HG03378 (cell line): ENCODE measurements around the gene TPBG.
"Not testable (repeated sequence)": the region's sequence is repeated elsewhere in the genome, so short reads cannot be mapped to it uniquely, and the experiment has no call there.

Source experiments
- ATAC-seq: cut with Tn5 transposase; IDR thresholded peaks from one replicate; pipeline ENCODE4 v1.9.1; 2021; ENCODE audit warnings: mild to moderate bottlenecking, moderate library complexity; ENCODE audit not compliant: unreplicated experiment

The TPBG gene

GRCh38 chr6:82374516-82374915, 10.9 kb downstream of the TPBG start:
- ATAC-seq: no peak

- ATAC-seq: no peak
Measured at GRCh38 chr6:82376636-82377035, 13.0 kb downstream of the TPBG start.

GRCh38 chr6:82380566-82381185, 17.1 kb downstream of the TPBG start:
- ATAC-seq: no peak

- peak; percentile 76 for ATAC-seq
Measured at GRCh38 chr6:82381278-82381677, 17.7 kb downstream of the TPBG start.

GRCh38 chr6:82385102-82385501, 21.5 kb downstream of the TPBG start:
- ATAC-seq: no peak

- no peak for ATAC-seq
Measured at GRCh38 chr6:82385546-82385945, 21.9 kb downstream of the TPBG start.

GRCh38 chr6:82385961-82386360, 22.3 kb downstream of the TPBG start:
- ATAC-seq: no peak

- not testable (repeated sequence) for ATAC-seq
Measured at GRCh38 chr6:82394770-82395169, 31.2 kb downstream of the TPBG start.

GRCh38 chr6:82396964-82397751, 33.5 kb downstream of the TPBG start:
- ATAC-seq: no peak

GRCh38 chr6:82397962-82398692, 34.5 kb downstream of the TPBG start:
- no peak for ATAC-seq

GRCh38 chr6:82408952-82409431, 45.4 kb downstream of the TPBG start:
- peak; percentile 60 for ATAC-seq

GRCh38 chr6:82410151-82410648, 46.6 kb downstream of the TPBG start:
- no peak for ATAC-seq

- ATAC-seq: no peak
Measured at GRCh38 chr6:82413868-82414267, 50.3 kb downstream of the TPBG start.

- no peak for ATAC-seq
Measured at GRCh38 chr6:82415820-82416219, 52.2 kb downstream of the TPBG start.

GRCh38 chr6:82416346-82416745, 52.7 kb downstream of the TPBG start:
- no peak for ATAC-seq
